Mesenteric fat pad (tissue), 1 donor: ENCODE data around the gene EPB41L3. TPM values are rescaled to one million over a fixed set of nuclear protein-coding genes. Genes with fewer than 3 reads are reported as not detected.

ENCODE experiments used
- total RNA-seq: library from RNA; stranded (reverse); fragmentation: NEBNext Ultra II Directional; extraction: Animal tissue kit (Norgen Biotek cat#: 25700); gene quantifications from one replicate; pipeline ENCODE4 v1.2.1, GENCODE V29; 2021
- donor health status: DM: yes; HTN: yes; CAD: no.

EPB41L3 gene
- total RNA-seq, 1 donor from 2014 or later: 249 TPM

Other genes starting within 250 kb of the EPB41L3 start
- gene ZBTB14, start 248.3 kb downstream of the EPB41L3 start, total RNA-seq: 9.2 TPM